ENCODE measurements around the gene POLR3E. TPM values are rescaled to one million over a fixed set of nuclear protein-coding genes. Genes with fewer than 3 reads are reported as not detected.

Gene POLR3E
- total and polyA plus RNA-seq, 4 donors, result 16.0 to 42.9 (median 18.3) TPM

- WGBS, result 93% methylated on average over 2 of the region's 2 CpGs
- H3K9ac ChIP-seq (ENCODE audit: low read depth in 1 of 2, low read length in 2 of 2), result no peak overlapping the region
- TF ChIP-seq SP1 (IDR thresholded peaks at IDR 0.05) (no peak), MAX (IDR thresholded peaks at IDR 0.05) (no peak)
- H3K36me3 ChIP-seq (ENCODE audit: control insufficient read depth in 4 of 4, insufficient read depth in 3 of 4, low read depth in 1 of 4, low read length in 3 of 4), result peaks cover 0 to 16% (median 4%) of the 10 kb centered on the region in 4 donors
- H3K27ac ChIP-seq (ENCODE audit: low read depth in 1 of 2, low read length in 2 of 2), result no peak overlapping the region
- H3K4me3 ChIP-seq (ENCODE audit: low read depth in 1 of 3, low read length in 3 of 3), result no peak overlapping the region
- no peaks in the 10 kb centered on the region for H3K4me1 ChIP-seq (ENCODE audit: control insufficient read depth in 4 of 4, insufficient read depth in 4 of 4, low read length in 3 of 4)
- no peaks in the 10 kb centered on the region for H3K27me3 ChIP-seq (ENCODE audit: control insufficient read depth in 4 of 4, insufficient read depth in 4 of 4, low read length in 3 of 4)
- DNase-seq (ENCODE audit: low spot score), result no peak
- peaks cover 1 to 3% (median 2%) of the 10 kb centered on the region in 4 donors for H3K9me3 ChIP-seq (ENCODE audit: control insufficient read depth in 4 of 4, low read length in 3 of 4)
These were observed 44.9 kb downstream of the POLR3E start for GRCh38 chr16:22342082-22342481.

DNA sequence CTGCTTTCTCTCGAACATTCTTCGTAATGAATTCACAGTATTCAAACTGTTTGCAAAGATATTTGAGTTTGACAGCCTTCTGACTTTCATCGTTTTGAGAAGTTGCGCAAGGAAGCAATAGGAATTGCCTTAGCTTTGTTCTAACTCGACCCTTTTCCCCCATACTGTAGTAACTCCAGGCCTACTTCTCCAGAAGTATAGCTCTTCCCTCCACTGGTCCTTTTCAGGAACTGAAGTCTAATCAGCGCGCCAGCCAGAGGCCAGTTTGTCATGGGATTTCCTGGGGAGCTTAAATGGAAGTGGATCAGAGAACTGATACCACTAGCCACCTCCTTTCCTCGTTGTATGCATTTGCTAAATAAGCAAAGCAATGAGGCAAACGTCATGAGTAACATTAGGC lies 49.3 kb downstream of the POLR3E start:
- Histone ChIP-seq H3K9me3 (ENCODE audit: control insufficient read depth in 4 of 4, low read length in 3 of 4) (no peaks in the 10 kb centered on the region), H3K4me3 (ENCODE audit: low read depth in 1 of 3, low read length in 3 of 3) (no peak overlapping the region), H3K36me3 (ENCODE audit: control insufficient read depth in 4 of 4, insufficient read depth in 3 of 4, low read depth in 1 of 4, low read length in 3 of 4) (peaks cover 4 to 41% (median 16%) of the 10 kb centered on the region in 4 donors), H3K4me1 (ENCODE audit: control insufficient read depth in 4 of 4, insufficient read depth in 4 of 4, low read length in 3 of 4) (no peaks in the 10 kb centered on the region), H3K27me3 (ENCODE audit: control insufficient read depth in 4 of 4, insufficient read depth in 4 of 4, low read length in 3 of 4) (no peaks in the 10 kb centered on the region), H3K27ac (ENCODE audit: low read depth in 1 of 2, low read length in 2 of 2) (no peak overlapping the region), H3K9ac (ENCODE audit: low read depth in 1 of 2, low read length in 2 of 2) (no peak overlapping the region)
- 73% methylated on average over 9 of the region's 9 CpGs for WGBS
- TF ChIP-seq, protein P1, sequence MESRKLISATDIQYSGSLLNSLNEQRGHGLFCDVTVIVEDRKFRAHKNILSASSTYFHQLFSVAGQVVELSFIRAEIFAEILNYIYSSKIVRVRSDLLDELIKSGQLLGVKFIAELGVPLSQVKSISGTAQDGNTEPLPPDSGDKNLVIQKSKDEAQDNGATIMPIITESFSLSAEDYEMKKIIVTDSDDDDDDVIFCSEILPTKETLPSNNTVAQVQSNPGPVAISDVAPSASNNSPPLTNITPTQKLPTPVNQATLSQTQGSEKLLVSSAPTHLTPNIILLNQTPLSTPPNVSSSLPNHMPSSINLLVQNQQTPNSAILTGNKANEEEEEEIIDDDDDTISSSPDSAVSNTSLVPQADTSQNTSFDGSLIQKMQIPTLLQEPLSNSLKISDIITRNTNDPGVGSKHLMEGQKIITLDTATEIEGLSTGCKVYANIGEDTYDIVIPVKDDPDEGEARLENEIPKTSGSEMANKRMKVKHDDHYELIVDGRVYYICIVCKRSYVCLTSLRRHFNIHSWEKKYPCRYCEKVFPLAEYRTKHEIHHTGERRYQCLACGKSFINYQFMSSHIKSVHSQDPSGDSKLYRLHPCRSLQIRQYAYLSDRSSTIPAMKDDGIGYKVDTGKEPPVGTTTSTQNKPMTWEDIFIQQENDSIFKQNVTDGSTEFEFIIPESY (IDR thresholded peaks at IDR 0.05), result no peak
- TF ChIP-seq SP1 (IDR thresholded peaks at IDR 0.05) (no peak), MAX (IDR thresholded peaks at IDR 0.05) (no peak), JUND (IDR thresholded peaks at IDR 0.05) (no peak), RXRA (IDR thresholded peaks at IDR 0.05) (no peak), RAD21 (IDR thresholded peaks at IDR 0.05) (no peak), HNF4G (IDR thresholded peaks at IDR 0.05) (no peak), FOXA1 (IDR thresholded peaks at IDR 0.05) (no peak), TAF1 (conservative IDR thresholded peaks at IDR 0.05) (no peak)
- TF ChIP-seq, protein P2, sequence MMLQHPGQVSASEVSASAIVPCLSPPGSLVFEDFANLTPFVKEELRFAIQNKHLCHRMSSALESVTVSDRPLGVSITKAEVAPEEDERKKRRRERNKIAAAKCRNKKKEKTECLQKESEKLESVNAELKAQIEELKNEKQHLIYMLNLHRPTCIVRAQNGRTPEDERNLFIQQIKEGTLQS (IDR thresholded peaks at IDR 0.05), result no peak
- TF ChIP-seq, protein P3, sequence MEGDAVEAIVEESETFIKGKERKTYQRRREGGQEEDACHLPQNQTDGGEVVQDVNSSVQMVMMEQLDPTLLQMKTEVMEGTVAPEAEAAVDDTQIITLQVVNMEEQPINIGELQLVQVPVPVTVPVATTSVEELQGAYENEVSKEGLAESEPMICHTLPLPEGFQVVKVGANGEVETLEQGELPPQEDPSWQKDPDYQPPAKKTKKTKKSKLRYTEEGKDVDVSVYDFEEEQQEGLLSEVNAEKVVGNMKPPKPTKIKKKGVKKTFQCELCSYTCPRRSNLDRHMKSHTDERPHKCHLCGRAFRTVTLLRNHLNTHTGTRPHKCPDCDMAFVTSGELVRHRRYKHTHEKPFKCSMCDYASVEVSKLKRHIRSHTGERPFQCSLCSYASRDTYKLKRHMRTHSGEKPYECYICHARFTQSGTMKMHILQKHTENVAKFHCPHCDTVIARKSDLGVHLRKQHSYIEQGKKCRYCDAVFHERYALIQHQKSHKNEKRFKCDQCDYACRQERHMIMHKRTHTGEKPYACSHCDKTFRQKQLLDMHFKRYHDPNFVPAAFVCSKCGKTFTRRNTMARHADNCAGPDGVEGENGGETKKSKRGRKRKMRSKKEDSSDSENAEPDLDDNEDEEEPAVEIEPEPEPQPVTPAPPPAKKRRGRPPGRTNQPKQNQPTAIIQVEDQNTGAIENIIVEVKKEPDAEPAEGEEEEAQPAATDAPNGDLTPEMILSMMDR (IDR thresholded peaks at IDR 0.05; ENCODE audit: low read depth, low read length, missing input control), result no peak
- no peak for DNase-seq (ENCODE audit: low spot score)

DNA sequence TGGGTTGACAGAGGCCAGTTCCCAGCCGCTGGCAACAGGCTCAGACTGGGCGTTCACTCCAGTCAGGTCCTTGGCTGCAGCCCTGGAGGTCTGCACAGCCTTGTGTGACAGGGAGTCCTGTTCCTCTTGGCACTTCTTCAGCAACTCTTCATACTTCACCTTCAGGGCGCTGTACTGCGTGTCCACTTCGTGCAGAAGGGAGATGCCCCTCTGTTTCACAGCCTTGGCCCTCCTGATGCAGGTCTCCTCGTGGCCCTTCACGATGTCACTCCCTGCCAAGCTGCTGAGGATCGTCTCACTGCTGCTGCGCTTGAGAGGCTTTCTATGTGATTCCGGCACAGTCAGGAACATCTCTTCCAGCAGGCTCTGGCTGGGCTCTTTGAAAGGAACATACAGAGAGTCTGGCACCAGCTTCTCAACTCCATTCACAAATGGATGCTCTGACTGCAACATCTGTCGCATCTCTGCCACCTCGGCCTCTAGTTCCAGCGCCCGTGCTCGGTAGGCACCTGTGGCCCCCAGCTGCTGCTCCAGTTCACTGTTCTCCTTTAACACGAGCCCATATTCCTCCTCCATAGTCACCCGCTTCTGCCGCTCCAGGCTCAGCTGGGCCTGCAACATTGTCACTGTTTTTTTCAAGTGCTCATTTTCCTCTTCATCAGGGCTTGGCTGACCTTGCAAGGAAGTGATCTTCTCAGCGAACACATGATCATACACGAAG lies 50.1 kb downstream of the POLR3E start:
- Histone ChIP-seq H3K4me3 (ENCODE audit: low read depth in 1 of 3, low read length in 3 of 3) (no peak overlapping the region), H3K27ac (ENCODE audit: low read depth in 1 of 2, low read length in 2 of 2) (no peak overlapping the region), H3K27me3 (ENCODE audit: control insufficient read depth in 4 of 4, insufficient read depth in 4 of 4, low read length in 3 of 4) (no peaks in the 10 kb centered on the region), H3K36me3 (ENCODE audit: control insufficient read depth in 4 of 4, insufficient read depth in 3 of 4, low read depth in 1 of 4, low read length in 3 of 4) (peaks cover 4 to 41% (median 16%) of the 10 kb centered on the region in 4 donors), H3K4me1 (ENCODE audit: control insufficient read depth in 4 of 4, insufficient read depth in 4 of 4, low read length in 3 of 4) (peaks cover 0 to under 1% (median 0%) of the 10 kb centered on the region in 4 donors), H3K9ac (ENCODE audit: low read depth in 1 of 2, low read length in 2 of 2) (no peak overlapping the region), H3K9me3 (ENCODE audit: control insufficient read depth in 4 of 4, low read length in 3 of 4) (no peaks in the 10 kb centered on the region)
- no peak for DNase-seq (ENCODE audit: low spot score)
- 92% methylated on average over 20 of the region's 20 CpGs for WGBS
- no peak for TF ChIP-seq TAF1 (conservative IDR thresholded peaks at IDR 0.05)
- TF ChIP-seq HNF4A (conservative IDR thresholded peaks at IDR 0.05), result no peak
- TF ChIP-seq RXRA (IDR thresholded peaks at IDR 0.05), result no peak
- no peak for TF ChIP-seq GABPA (IDR thresholded peaks at IDR 0.05 in 1 of 2, conservative IDR thresholded peaks at IDR 0.05 in 1 of 2)
- TF ChIP-seq, protein P4, sequence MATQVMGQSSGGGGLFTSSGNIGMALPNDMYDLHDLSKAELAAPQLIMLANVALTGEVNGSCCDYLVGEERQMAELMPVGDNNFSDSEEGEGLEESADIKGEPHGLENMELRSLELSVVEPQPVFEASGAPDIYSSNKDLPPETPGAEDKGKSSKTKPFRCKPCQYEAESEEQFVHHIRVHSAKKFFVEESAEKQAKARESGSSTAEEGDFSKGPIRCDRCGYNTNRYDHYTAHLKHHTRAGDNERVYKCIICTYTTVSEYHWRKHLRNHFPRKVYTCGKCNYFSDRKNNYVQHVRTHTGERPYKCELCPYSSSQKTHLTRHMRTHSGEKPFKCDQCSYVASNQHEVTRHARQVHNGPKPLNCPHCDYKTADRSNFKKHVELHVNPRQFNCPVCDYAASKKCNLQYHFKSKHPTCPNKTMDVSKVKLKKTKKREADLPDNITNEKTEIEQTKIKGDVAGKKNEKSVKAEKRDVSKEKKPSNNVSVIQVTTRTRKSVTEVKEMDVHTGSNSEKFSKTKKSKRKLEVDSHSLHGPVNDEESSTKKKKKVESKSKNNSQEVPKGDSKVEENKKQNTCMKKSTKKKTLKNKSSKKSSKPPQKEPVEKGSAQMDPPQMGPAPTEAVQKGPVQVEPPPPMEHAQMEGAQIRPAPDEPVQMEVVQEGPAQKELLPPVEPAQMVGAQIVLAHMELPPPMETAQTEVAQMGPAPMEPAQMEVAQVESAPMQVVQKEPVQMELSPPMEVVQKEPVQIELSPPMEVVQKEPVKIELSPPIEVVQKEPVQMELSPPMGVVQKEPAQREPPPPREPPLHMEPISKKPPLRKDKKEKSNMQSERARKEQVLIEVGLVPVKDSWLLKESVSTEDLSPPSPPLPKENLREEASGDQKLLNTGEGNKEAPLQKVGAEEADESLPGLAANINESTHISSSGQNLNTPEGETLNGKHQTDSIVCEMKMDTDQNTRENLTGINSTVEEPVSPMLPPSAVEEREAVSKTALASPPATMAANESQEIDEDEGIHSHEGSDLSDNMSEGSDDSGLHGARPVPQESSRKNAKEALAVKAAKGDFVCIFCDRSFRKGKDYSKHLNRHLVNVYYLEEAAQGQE (IDR thresholded peaks at IDR 0.05), result no peak
- TF ChIP-seq FOXA2 (IDR thresholded peaks at IDR 0.05), result no peak
